Activated CD8-positive, alpha-beta memory T cell treated with anti-CD3 and anti-CD28 coated beads, Interleukin-2, amount 50 U/mL, for 24 hours (primary cell): ENCODE measurements around the gene BRSK2.

Experiments
- DNase-seq: peaks from one replicate; pipeline ENCODE4 v3.0.0-alpha.2; 2020; ENCODE audit errors: extremely low read depth

Gene BRSK2

GRCh38 chr11:1468002-1468401, 78.3 kb downstream of the BRSK2 start:
- no peak for DNase-seq

GRCh38 chr11:1468473-1469066, 78.8 kb downstream of the BRSK2 start:
- DNase-seq: no peak

GRCh38 chr11:1469287-1469910, 79.7 kb downstream of the BRSK2 start:
- DNase-seq: no peak

GRCh38 chr11:1469911-1470680, 80.4 kb downstream of the BRSK2 start:
- DNase-seq: no peak

GRCh38 chr11:1470681-1471611, 81.2 kb downstream of the BRSK2 start:
- DNase-seq: no peak

GRCh38 chr11:1471736-1472135, 82.0 kb downstream of the BRSK2 start:
- no peak for DNase-seq

GRCh38 chr11:1472180-1473005, 82.7 kb downstream of the BRSK2 start:
- DNase-seq: no peak

GRCh38 chr11:1473011-1473628, 83.4 kb downstream of the BRSK2 start:
- no peak for DNase-seq

GRCh38 chr11:1473786-1474185, 84.1 kb downstream of the BRSK2 start:
- no peak for DNase-seq

- no peak for DNase-seq
Measured at GRCh38 chr11:1475841-1476240, 86.1 kb downstream of the BRSK2 start.

GRCh38 chr11:1476940-1477736, 87.4 kb downstream of the BRSK2 start:
- DNase-seq: no peak

- DNase-seq: no peak
Measured at GRCh38 chr11:1478011-1478410, 88.3 kb downstream of the BRSK2 start.

- no peak for DNase-seq
Measured at GRCh38 chr11:1478544-1478943, 88.8 kb downstream of the BRSK2 start.

- no peak for DNase-seq
Measured at GRCh38 chr11:1479006-1479677, 89.4 kb downstream of the BRSK2 start.

- no peak for DNase-seq
Measured at GRCh38 chr11:1479678-1480118, 90.0 kb downstream of the BRSK2 start.

- DNase-seq: no peak
Measured at GRCh38 chr11:1480191-1480554, 90.4 kb downstream of the BRSK2 start.

GRCh38 chr11:1480555-1481482, 91.1 kb downstream of the BRSK2 start:
- no peak for DNase-seq

GRCh38 chr11:1481483-1481825, 91.7 kb downstream of the BRSK2 start:
- no peak for DNase-seq
